Measurements from ENCODE around the gene FAM118B.

GRCh38 chr11:126268361-126268707 is 56.8 kb downstream of the FAM118B start:
- TF ChIP-seq CTCF (IDR thresholded peaks at IDR 0.05; ENCODE audit: insufficient read depth, low read length, poor library complexity, severe bottlenecking) (no peak), EZH2phosphoT487 (conservative IDR thresholded peaks at IDR 0.05; ENCODE audit: low read length) (no peak)

Measured in SU-DHL-6 (cell line).